Neural cell (in vitro differentiated cells): Measurements from ENCODE around the gene RASD2. TPM values are rescaled to one million over a fixed set of nuclear protein-coding genes. Genes with fewer than 3 reads are reported as not detected.

Source experiments
- H2AFZ ChIP-seq: fragments of 200-600, 300-800 bp; sonication (generic), shearing (Covaris generic); 2 replicates; pipeline ENCODE4 v1.6.0; 2014; ENCODE audit warnings: low read depth, mild to moderate bottlenecking, antibody characterized with exemption, low read length, moderate library complexity
- H3F3A ChIP-seq: fragments of 200-600 bp; shearing (Covaris generic); 2 replicates; pipeline ENCODE4 v1.6.1; 2016; ENCODE audit warnings: mild to moderate bottlenecking, moderate library complexity, mixed read lengths, antibody characterized with exemption, low read length; ENCODE audit not compliant: insufficient read depth, poor library complexity, severe bottlenecking
- H3K27ac ChIP-seq: fragments of 200-600, 300-800 bp; sonication (generic), shearing (Covaris generic); 2 replicates; pipeline ENCODE4 v1.5.1; 2014; ENCODE audit warnings: mild to moderate bottlenecking, low read length, moderate library complexity
- H3K27me3 ChIP-seq: fragments of 300-800, 200-600 bp; sonication (generic), shearing (Covaris generic); 2 replicates; pipeline ENCODE4 v1.6.0; 2014; ENCODE audit warnings: mild to moderate bottlenecking, low read depth, low read length, moderate library complexity; ENCODE audit not compliant: insufficient read depth
- H3K36me3 ChIP-seq: fragments of 300-800, 200-600 bp; sonication (generic), shearing (Covaris generic); 2 replicates; pipeline ENCODE4 v1.5.1; 2014; ENCODE audit warnings: mild to moderate bottlenecking, antibody characterized with exemption, low read length, moderate library complexity; ENCODE audit not compliant: insufficient read depth
- H3K4me2 ChIP-seq: fragments of 300-800, 200-600 bp; sonication (generic), shearing (Covaris generic); 2 replicates; pipeline ENCODE4 v1.6.0; 2014; ENCODE audit warnings: mild to moderate bottlenecking, low read length
- H3K4me3 ChIP-seq: fragments of 300-800, 200-600 bp; sonication (generic), shearing (Covaris generic); 2 replicates; pipeline ENCODE4 v1.5.1; 2014; ENCODE audit warnings: mild to moderate bottlenecking, low read length, moderate library complexity
- H3K79me2 ChIP-seq: fragments of 200-600 bp; shearing (Covaris generic); replicated peaks from 2 replicates; pipeline ENCODE4 v1.6.0; 2014; ENCODE audit warnings: mild to moderate bottlenecking, low read length, moderate library complexity; ENCODE audit not compliant: insufficient read depth
- H3K9ac ChIP-seq: fragments of 300-800, 200-600 bp; sonication (generic), shearing (Covaris generic); 2 replicates; pipeline ENCODE4 v1.6.1; 2016; ENCODE audit warnings: mild to moderate bottlenecking, low read length, mixed read lengths
- H3K9me2 ChIP-seq: fragments of 200-600 bp; shearing (Covaris generic); 2 replicates; pipeline ENCODE4 v1.6.1; 2016; ENCODE audit warnings: mild to moderate bottlenecking, low read length, mixed read lengths; ENCODE audit not compliant: insufficient read depth
- H3K9me3 ChIP-seq: fragments of 200-600, 300-800 bp; sonication (generic), shearing (Covaris generic); 2 replicates; pipeline ENCODE4 v1.6.1; 2016; ENCODE audit warnings: mild to moderate bottlenecking, mixed run types, low read length, moderate library complexity, mixed read lengths
- H4K20me1 ChIP-seq: fragments of 200-600 bp; shearing (Covaris generic); 2 replicates; pipeline ENCODE4 v1.6.1; 2016; ENCODE audit warnings: mild to moderate bottlenecking, mixed run types; ENCODE audit not compliant: insufficient read depth
- EP300 ChIP-seq: fragments of 450-650 bp; conservative IDR thresholded peaks from 2 replicates; pipeline ENCODE4 v1.6.1; 2014; ENCODE audit warnings: antibody characterized with exemption, mild to moderate bottlenecking, moderate library complexity; ENCODE audit not compliant: poor library complexity, severe bottlenecking
- EZH2 ChIP-seq: fragments of 200-600, 300-800 bp; shearing (Covaris generic), sonication (generic); IDR thresholded peaks from 2 replicates; pipeline ENCODE4 v1.6.1; 2014; ENCODE audit warnings: antibody characterized with exemption, low read length, borderline replicate concordance, mild to moderate bottlenecking; ENCODE audit not compliant: insufficient read depth, poor library complexity, severe bottlenecking
- MXI1 ChIP-seq: fragments of 450-650 bp; conservative IDR thresholded peaks from 2 replicates; pipeline ENCODE4 v1.6.1; 2014; ENCODE audit warnings: antibody characterized with exemption, mild to moderate bottlenecking; ENCODE audit not compliant: poor library complexity, severe bottlenecking
- POLR2AphosphoS5 ChIP-seq: IDR thresholded peaks from 2 replicates; pipeline ENCODE4 v1.6.1; 2012
- RAD21 ChIP-seq: fragments of 450-650 bp; conservative IDR thresholded peaks from 2 replicates; pipeline ENCODE4 v1.6.1; 2014; ENCODE audit warnings: antibody characterized with exemption, mild to moderate bottlenecking, moderate library complexity
- REST ChIP-seq: IDR thresholded peaks from 2 replicates; pipeline ENCODE4 v1.6.1; 2012; ENCODE audit warnings: borderline replicate concordance
- SMC3 ChIP-seq: fragments of 450-650 bp; conservative IDR thresholded peaks from 2 replicates; pipeline ENCODE4 v1.6.1; 2014; ENCODE audit warnings: antibody characterized with exemption, mild to moderate bottlenecking, moderate library complexity; ENCODE audit not compliant: poor library complexity
- TAF1 ChIP-seq: IDR thresholded peaks from 2 replicates; pipeline ENCODE4 v1.6.1; 2012; ENCODE audit warnings: low read depth
- polyA plus RNA-seq: library from polyadenylated mRNA; depleted of rRNA; stranded (reverse); fragments of >200 nt; gene quantifications from 2 replicates; pipeline ENCODE4 v1.2.3, GENCODE V29; 2014
- TF ChIP-seq, protein P1 (sequence below): fragments of 450-650 bp; IDR thresholded peaks from 2 replicates; pipeline ENCODE4 v1.5.1; 2014; ENCODE audit warnings: antibody characterized with exemption, mild to moderate bottlenecking, moderate library complexity; ENCODE audit not compliant: poor library complexity, severe bottlenecking

The RASD2 gene
- polyA plus RNA-seq, 1 donor from 2014 or later = 0.14 TPM

- Histone ChIP-seq H4K20me1 (no peaks in the 10 kb centered on the region), H3K36me3 (no peaks in the 10 kb centered on the region), H3K79me2 (no peaks in the 10 kb centered on the region), H3K9ac (no peak overlapping the region), H3K4me2 (no peak overlapping the region), H3F3A (no peaks in the 10 kb centered on the region), H3K27me3 (no peaks in the 10 kb centered on the region), H3K4me3 (no peak overlapping the region), H2AFZ (no peak overlapping the region), H3K9me3 (no peaks in the 10 kb centered on the region), H3K9me2 (no peaks in the 10 kb centered on the region), H3K27ac (no peak overlapping the region)
- no peak for TF ChIP-seq MXI1
Observed at GRCh38 chr22:35591714-35592417, 51.2 kb downstream of the RASD2 start.

GRCh38 chr22:35592418-35592967 is 51.9 kb downstream of the RASD2 start:
- no peak overlapping the region for H3K9ac ChIP-seq
- H3K4me2 ChIP-seq = no peak overlapping the region
- no peaks in the 10 kb centered on the region for H4K20me1 ChIP-seq
- no peaks in the 10 kb centered on the region for H3K9me2 ChIP-seq
- no peaks in the 10 kb centered on the region for H3F3A ChIP-seq
- no peak overlapping the region for H3K4me3 ChIP-seq
- TF ChIP-seq TAF1 (no peak), REST (no peak), RAD21 (no peak), EP300 (no peak), SMC3 (no peak), EZH2 (no peak), MXI1 (no peak), POLR2AphosphoS5 (no peak)
- TF ChIP-seq, protein P1, sequence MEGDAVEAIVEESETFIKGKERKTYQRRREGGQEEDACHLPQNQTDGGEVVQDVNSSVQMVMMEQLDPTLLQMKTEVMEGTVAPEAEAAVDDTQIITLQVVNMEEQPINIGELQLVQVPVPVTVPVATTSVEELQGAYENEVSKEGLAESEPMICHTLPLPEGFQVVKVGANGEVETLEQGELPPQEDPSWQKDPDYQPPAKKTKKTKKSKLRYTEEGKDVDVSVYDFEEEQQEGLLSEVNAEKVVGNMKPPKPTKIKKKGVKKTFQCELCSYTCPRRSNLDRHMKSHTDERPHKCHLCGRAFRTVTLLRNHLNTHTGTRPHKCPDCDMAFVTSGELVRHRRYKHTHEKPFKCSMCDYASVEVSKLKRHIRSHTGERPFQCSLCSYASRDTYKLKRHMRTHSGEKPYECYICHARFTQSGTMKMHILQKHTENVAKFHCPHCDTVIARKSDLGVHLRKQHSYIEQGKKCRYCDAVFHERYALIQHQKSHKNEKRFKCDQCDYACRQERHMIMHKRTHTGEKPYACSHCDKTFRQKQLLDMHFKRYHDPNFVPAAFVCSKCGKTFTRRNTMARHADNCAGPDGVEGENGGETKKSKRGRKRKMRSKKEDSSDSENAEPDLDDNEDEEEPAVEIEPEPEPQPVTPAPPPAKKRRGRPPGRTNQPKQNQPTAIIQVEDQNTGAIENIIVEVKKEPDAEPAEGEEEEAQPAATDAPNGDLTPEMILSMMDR = no peak
- no peaks in the 10 kb centered on the region for H3K27me3 ChIP-seq
- no peak overlapping the region for H3K27ac ChIP-seq
- no peaks in the 10 kb centered on the region for H3K36me3 ChIP-seq
- no peak overlapping the region for H2AFZ ChIP-seq
- no peaks in the 10 kb centered on the region for H3K79me2 ChIP-seq
- H3K9me3 ChIP-seq = no peaks in the 10 kb centered on the region
